Naive thymus-derived CD4-positive, alpha-beta T cell (primary cell): ENCODE data around the gene CFAP161. TPM values are rescaled to one million over a fixed set of nuclear protein-coding genes. Genes with fewer than 3 reads are reported as not detected.

ENCODE experiments used
- ATAC-seq: fragments of 150-1000 bp; cut with Tn5 transposase; 2 replicates; pipeline ENCODE4 v1.10.0; 2021; ENCODE audit warnings: mild to moderate bottlenecking, moderate library complexity
- CTCF ChIA-PET: fragments of 350-600 bp; sonication (Branson Sonifier 250); formaldehyde crosslinking; loops from one replicate; lab custom pipeline; 2021; ENCODE audit warnings: antibody characterized with exemption; lab: Charles Lee
- POLR2A ChIA-PET: fragments of 350-600 bp; sonication (Branson Sonifier 250); formaldehyde crosslinking; loops from one replicate; lab custom pipeline; 2021; ENCODE audit warnings: antibody characterized with exemption, inconsistent platforms; lab: Charles Lee
- DNase-seq, 9 donors: peaks; one replicate each; pipeline versions ENCODE4 v3.0.0 to v3.0.0-alpha.2; 2020 to 2022; ENCODE audit warnings: mixed read lengths in 1 of 9
- H3K27ac ChIP-seq: one replicate; pipeline ENCODE4 v1.7.0; 2013; ENCODE audit warnings: mild to moderate bottlenecking, low read depth, low read length, moderate library complexity
- H3K27me3 ChIP-seq, 2 donors: one replicate each; pipeline ENCODE4 v1.7.0; 2013; ENCODE audit warnings: low read length in 2 of 2, mild to moderate bottlenecking in 2 of 2, moderate library complexity in 2 of 2; ENCODE audit not compliant: control insufficient read depth in 2 of 2, insufficient read depth in 2 of 2
- H3K36me3 ChIP-seq, 3 experiments: 1 replicate in 2 of 3; 2 replicates in 1 of 3; pipeline ENCODE4 v1.7.0; 2013; ENCODE audit warnings: low read length in 3 of 3, mild to moderate bottlenecking in 3 of 3, moderate library complexity in 1 of 3; ENCODE audit not compliant: insufficient read depth in 3 of 3, control insufficient read depth in 2 of 3
- H3K4me1 ChIP-seq, 2 donors: one replicate each; pipeline ENCODE4 v1.7.0; 2013; ENCODE audit warnings: low read length in 2 of 2, mild to moderate bottlenecking in 2 of 2, moderate library complexity in 1 of 2; ENCODE audit not compliant: control insufficient read depth in 2 of 2, insufficient read depth in 2 of 2
- H3K4me3 ChIP-seq: 2 replicates; pipeline ENCODE4 v1.7.0; 2013; ENCODE audit warnings: mild to moderate bottlenecking, low read length
- H3K9me3 ChIP-seq, 3 experiments: 1 replicate in 2 of 3; 2 replicates in 1 of 3; pipeline ENCODE4 v1.7.0; 2013; ENCODE audit warnings: low read length in 3 of 3; ENCODE audit not compliant: control insufficient read depth in 2 of 3
- H3K27ac Mint-ChIP-seq, 9 donors: one replicate each; pipeline ENCODE4 v1.8.0; 2020 to 2022; ENCODE audit warnings: mixed read lengths in 9 of 9, mild to moderate bottlenecking in 8 of 9, moderate library complexity in 5 of 9, inconsistent platforms in 2 of 9
- H3K27me3 Mint-ChIP-seq, 5 donors: one replicate each; pipeline ENCODE4 v1.8.0; 2021 to 2022; ENCODE audit warnings: mixed read lengths in 5 of 5, mild to moderate bottlenecking in 1 of 5
- H3K36me3 Mint-ChIP-seq, 5 donors: one replicate each; pipeline ENCODE4 v1.8.0; 2020 to 2022; ENCODE audit warnings: mixed read lengths in 5 of 5, mild to moderate bottlenecking in 3 of 5, inconsistent platforms in 1 of 5
- H3K4me1 Mint-ChIP-seq, 7 donors: one replicate each; pipeline ENCODE4 v1.8.0; 2020 to 2022; ENCODE audit warnings: mixed read lengths in 7 of 7, mild to moderate bottlenecking in 3 of 7, inconsistent platforms in 1 of 7
- H3K4me3 Mint-ChIP-seq, 10 donors: one replicate each; pipeline ENCODE4 v1.8.0; 2020 to 2022; ENCODE audit warnings: mild to moderate bottlenecking in 10 of 10, mixed read lengths in 10 of 10, moderate library complexity in 6 of 10, inconsistent platforms in 2 of 10
- H3K9me3 Mint-ChIP-seq, 11 donors: one replicate each; pipeline ENCODE4 v1.8.0; 2020 to 2022; ENCODE audit warnings: mixed read lengths in 11 of 11, mild to moderate bottlenecking in 4 of 11, inconsistent platforms in 1 of 11, moderate library complexity in 1 of 11
- intact Hi-C, 2 donors: fragments of 100-400 bp; cut with micrococcal nuclease; formaldehyde crosslinking; loops; one replicate each; pipeline ENCODE4 v1.15.1; 2023
- polyA plus RNA-seq, 2 donors: library from polyadenylated mRNA; unstranded; fragments of 300-500 nt; fragmentation: Illumina TruSeq; gene quantifications; one replicate each; pipeline ENCODE4 v1.2.3, GENCODE V29; 2021
- total RNA-seq, 6 experiments: library from RNA in 5 of 6; stranded (reverse) in 5 of 6; gene quantifications; 1 replicate in 5 of 6; 2 replicates in 1 of 6; pipeline ENCODE4 v1.2.3 and lab custom pipeline; 2021 to 2026

CFAP161 gene
- total and polyA plus RNA-seq, 7 experiments from 2014 or later, result not detected

- CTCF ChIA-PET, result no interaction called here
- no peak for ATAC-seq
- POLR2A ChIA-PET, result no interaction called here
Observed at GRCh38 chr15:81166636-81167305, 32.7 kb downstream of the CFAP161 start.

GRCh38 chr15:81168131-81168526, 34.1 kb downstream of the CFAP161 start:
- intact Hi-C loops, result no loop called here
- Histone ChIP-seq H3K27me3 (no peaks in the 10 kb centered on the region), H3K4me1 (no peaks in the 10 kb centered on the region), H3K27ac (no peak overlapping the region), H3K36me3 (no peaks in the 10 kb centered on the region), H3K9me3 (no peaks in the 10 kb centered on the region), H3K4me3 (no peak overlapping the region)
- ChIA-PET POLR2A (no interaction called here), CTCF (no interaction called here)
- Mint-ChIP-seq H3K9me3 (no peaks in the 10 kb centered on the region), H3K27me3 (peaks cover 4 to 18% (median 12%) of the 10 kb centered on the region in 5 donors), H3K4me3 (no peak overlapping the region), H3K27ac (no peak overlapping the region), H3K4me1 (peaks cover 3 to 32% (median 15%) of the 10 kb centered on the region in 7 donors), H3K36me3 (peaks cover 0 to 6% (median 0%) of the 10 kb centered on the region in 5 donors)
- DNase-seq, result no peak
- no peak for ATAC-seq

More at GRCh38 chr15:81166636-81167305, 32.7 kb downstream of the CFAP161 start:
- Mint-ChIP-seq H3K27ac (peak overlapping the region in 2 of 9 donors; percentile 87 to 91), H3K27me3 (peaks cover 0 to 16% (median 10%) of the 10 kb centered on the region in 5 donors), H3K36me3 (peaks cover 0 to 6% (median 0%) of the 10 kb centered on the region in 5 donors), H3K4me3 (peak overlapping the region in 2 of 10 donors; percentile 66 to 70), H3K9me3 (no peaks in the 10 kb centered on the region), H3K4me1 (peaks cover 6 to 40% (median 24%) of the 10 kb centered on the region in 7 donors)
- DNase-seq, result no peak
- Histone ChIP-seq H3K4me3 (no peak overlapping the region), H3K36me3 (no peaks in the 10 kb centered on the region), H3K27ac (no peak overlapping the region), H3K9me3 (no peaks in the 10 kb centered on the region), H3K27me3 (no peaks in the 10 kb centered on the region), H3K4me1 (peaks cover 0 to 2% of the 10 kb centered on the region in 2 donors)
- intact Hi-C loops, result no loop called here

DNA sequence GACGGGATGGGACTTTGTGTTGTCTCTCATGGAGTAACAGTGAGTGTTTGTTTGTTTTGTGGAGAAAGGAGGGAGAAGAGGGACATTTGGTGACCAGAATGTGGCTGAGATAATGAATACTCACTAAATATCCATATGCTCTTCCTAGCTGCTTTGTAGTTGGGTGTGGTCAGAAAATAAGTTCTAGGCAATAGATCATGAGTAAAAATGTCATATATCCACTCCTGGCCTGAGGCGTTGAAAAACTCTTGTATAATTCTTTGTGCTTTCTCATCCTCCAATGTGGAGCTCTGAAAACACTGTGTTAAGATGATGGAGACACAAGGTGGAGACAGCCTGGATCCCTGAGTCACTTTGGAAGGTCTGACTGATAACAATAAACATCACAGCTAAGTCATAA, 34.6 kb downstream of the CFAP161 start:
- POLR2A ChIA-PET, result no interaction called here
- ATAC-seq, result no peak
- intact Hi-C loops, result no loop called here
- no peaks in the 10 kb centered on the region for H3K27me3 ChIP-seq
- peaks cover 4 to 18% (median 12%) of the 10 kb centered on the region in 5 donors for H3K27me3 Mint-ChIP-seq
- peak overlapping the region in 1 of 10 donors; percentile 5 for H3K4me3 Mint-ChIP-seq
- H3K9me3 ChIP-seq, result no peaks in the 10 kb centered on the region
- no peaks in the 10 kb centered on the region for H3K4me1 ChIP-seq
- no peak overlapping the region for H3K27ac ChIP-seq
- no peak overlapping the region for H3K4me3 ChIP-seq
- H3K36me3 Mint-ChIP-seq, result peaks cover 0 to 6% (median 0%) of the 10 kb centered on the region in 5 donors
- no peaks in the 10 kb centered on the region for H3K36me3 ChIP-seq
- CTCF ChIA-PET, result no interaction called here
- no peaks in the 10 kb centered on the region for H3K9me3 Mint-ChIP-seq
- peak overlapping the region in 1 of 9 donors; percentile 11 for H3K27ac Mint-ChIP-seq
- H3K4me1 Mint-ChIP-seq, result peaks cover 3 to 32% (median 15%) of the 10 kb centered on the region in 7 donors
- no peak for DNase-seq

DNA sequence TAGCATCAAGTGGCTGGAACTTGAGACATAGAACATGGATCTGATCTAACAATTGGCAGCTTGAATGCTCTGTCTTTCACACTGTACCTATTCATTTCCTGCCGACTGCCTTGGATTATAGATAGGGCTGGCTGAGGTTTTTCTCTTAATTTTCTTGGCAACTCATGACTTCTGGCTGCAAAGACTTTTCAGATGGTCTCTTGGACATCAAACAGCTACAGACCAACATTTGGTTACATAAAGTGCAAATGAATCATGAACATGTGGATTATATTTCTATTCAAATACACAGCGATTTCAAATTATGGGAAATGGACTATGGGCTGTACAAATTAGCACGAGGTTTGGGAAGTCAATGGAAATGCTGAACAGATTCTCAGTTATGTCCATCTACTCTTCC, 36.4 kb downstream of the CFAP161 start:
- peaks cover 3 to 20% (median 15%) of the 10 kb centered on the region in 7 donors for H3K4me1 Mint-ChIP-seq
- ChIA-PET CTCF (interaction anchor here (1.1 kb wide), 1 partner anchor 15 kb away, joined by 3 read pairs; no protein-coding TSS in a partner anchor), POLR2A (no interaction called here)
- H3K36me3 Mint-ChIP-seq, result peaks cover 0 to 6% (median 0%) of the 10 kb centered on the region in 5 donors
- no peaks in the 10 kb centered on the region for H3K9me3 ChIP-seq
- no peak overlapping the region for H3K4me3 ChIP-seq
- H3K27ac Mint-ChIP-seq, result no peak overlapping the region
- no peaks in the 10 kb centered on the region for H3K27me3 ChIP-seq
- H3K27ac ChIP-seq, result no peak overlapping the region
- H3K4me3 Mint-ChIP-seq, result no peak overlapping the region
- peaks cover 0 to 18% (median 8%) of the 10 kb centered on the region in 5 donors for H3K27me3 Mint-ChIP-seq
- intact Hi-C loops, result no loop called here
- ATAC-seq (no peak), DNase-seq (no peak)
- no peaks in the 10 kb centered on the region for H3K9me3 Mint-ChIP-seq
- H3K36me3 ChIP-seq, result no peaks in the 10 kb centered on the region
- no peaks in the 10 kb centered on the region for H3K4me1 ChIP-seq

GRCh38 chr15:81171286-81171685, 37.2 kb downstream of the CFAP161 start:
- ChIA-PET POLR2A (no interaction called here), CTCF (interaction anchor here (1.1 kb wide), 1 partner anchor 16 kb away, joined by 3 read pairs; no protein-coding TSS in a partner anchor)
- Histone ChIP-seq H3K4me3 (no peak overlapping the region), H3K4me1 (no peaks in the 10 kb centered on the region), H3K36me3 (no peaks in the 10 kb centered on the region), H3K27ac (no peak overlapping the region), H3K9me3 (no peaks in the 10 kb centered on the region), H3K27me3 (no peaks in the 10 kb centered on the region)
- intact Hi-C loops, result no loop called here
- DNase-seq (no peak), ATAC-seq (no peak)
- Mint-ChIP-seq H3K36me3 (peaks cover 0 to 6% (median 0%) of the 10 kb centered on the region in 5 donors), H3K4me3 (no peak overlapping the region), H3K4me1 (peaks cover 3 to 20% (median 15%) of the 10 kb centered on the region in 7 donors), H3K27me3 (peaks cover 0 to 20% (median 8%) of the 10 kb centered on the region in 5 donors), H3K9me3 (no peaks in the 10 kb centered on the region), H3K27ac (no peak overlapping the region)

DNA sequence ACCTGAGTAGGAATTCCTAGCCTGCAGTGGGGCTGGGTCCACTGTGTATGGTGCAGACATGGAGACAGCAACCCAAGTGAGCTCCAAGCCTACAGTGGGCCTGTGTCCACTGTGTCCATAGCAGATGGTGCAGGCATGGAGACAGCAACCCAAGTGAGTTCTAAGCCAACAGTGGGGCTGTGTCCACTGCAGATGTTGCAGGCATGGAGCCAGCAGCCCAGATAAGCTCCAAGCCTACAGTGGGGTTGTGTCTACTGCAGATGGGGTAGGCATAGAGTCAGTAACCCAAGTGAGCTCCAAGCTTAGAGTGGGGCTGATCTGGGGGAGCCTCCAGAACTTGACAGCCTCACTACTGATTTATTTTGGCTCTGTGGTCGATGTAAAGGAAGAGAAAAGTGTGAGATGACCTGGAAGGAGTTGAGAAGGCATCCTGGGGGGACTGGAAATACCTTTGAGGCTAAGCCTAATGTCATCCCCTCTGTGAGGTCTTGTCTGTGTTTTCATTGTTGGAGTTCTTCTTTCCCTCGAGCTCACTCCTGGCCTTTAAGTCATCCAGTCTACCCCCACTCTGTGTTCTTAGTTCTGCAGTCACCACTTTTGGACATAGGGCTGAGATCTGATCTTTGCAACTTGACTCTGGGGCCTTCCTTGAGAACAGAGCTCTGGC, 40.2 kb downstream of the CFAP161 start:
- Mint-ChIP-seq H3K9me3 (no peaks in the 10 kb centered on the region), H3K4me3 (no peak overlapping the region), H3K27ac (no peak overlapping the region), H3K4me1 (peaks cover 0 to 2% (median 0%) of the 10 kb centered on the region in 7 donors), H3K27me3 (peaks cover 0 to 26% (median 8%) of the 10 kb centered on the region in 5 donors), H3K36me3 (no peaks in the 10 kb centered on the region)
- CTCF ChIA-PET, result interaction anchor here (2.6 kb wide), 1 partner anchor 92 kb away, joined by 8 read pairs; no protein-coding TSS in a partner anchor
- H3K9me3 ChIP-seq, result no peaks in the 10 kb centered on the region
- H3K36me3 ChIP-seq, result no peaks in the 10 kb centered on the region
- no peak overlapping the region for H3K27ac ChIP-seq
- no peaks in the 10 kb centered on the region for H3K27me3 ChIP-seq
- DNase-seq (no peak), ATAC-seq (no peak)
- no peaks in the 10 kb centered on the region for H3K4me1 ChIP-seq
- intact Hi-C loops, result no loop called here
- POLR2A ChIA-PET, result no interaction called here
- H3K4me3 ChIP-seq, result no peak overlapping the region
